ENCODE measurements around the gene ROR2.
"Not testable (repeated sequence)": the region's sequence is repeated elsewhere in the genome, so short reads cannot be mapped to it uniquely, and the experiment has no call there.

The ROR2 gene

DNA sequence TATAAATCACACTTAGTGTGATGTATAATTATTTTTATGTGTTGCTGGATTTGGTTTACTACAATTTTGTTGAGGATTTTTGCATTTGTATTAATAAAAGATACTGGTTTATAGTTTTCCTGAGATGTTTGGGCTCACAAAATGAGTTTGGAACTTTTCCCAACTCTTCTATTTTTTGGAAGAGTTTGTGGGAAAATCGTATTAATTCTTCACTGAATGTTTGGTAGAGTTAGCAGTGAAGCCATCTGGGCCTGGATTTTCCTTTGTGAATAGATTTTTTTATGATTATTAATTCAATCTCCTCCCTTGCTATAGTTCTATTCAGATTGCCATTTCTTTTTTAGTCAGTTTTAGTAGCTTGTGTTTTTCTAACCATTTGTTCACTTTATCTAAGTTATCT is 324.7 kb downstream of the ROR2 start:
- no peak for DNase-seq (ENCODE audit: low read depth)

DNA sequence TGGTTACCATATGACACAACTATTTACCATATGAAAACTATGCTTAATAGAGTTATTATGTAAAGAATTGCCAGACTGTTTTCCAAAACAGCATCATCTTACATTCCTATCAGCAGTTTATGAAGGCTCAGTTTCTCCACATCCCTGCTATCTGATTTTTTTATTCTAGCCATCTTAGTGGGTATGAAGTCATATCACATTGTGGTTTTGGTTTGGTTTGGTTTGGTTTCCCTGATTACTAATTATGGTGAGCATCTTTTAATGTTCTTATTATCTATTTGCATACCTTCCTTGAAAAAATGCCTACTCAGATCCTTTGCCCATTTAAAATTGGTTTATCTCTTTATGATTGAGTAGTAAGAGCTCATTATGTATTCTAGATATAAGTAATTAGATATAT is 327.0 kb downstream of the ROR2 start:
- DNase-seq (ENCODE audit: low read depth), result no peak

DNA sequence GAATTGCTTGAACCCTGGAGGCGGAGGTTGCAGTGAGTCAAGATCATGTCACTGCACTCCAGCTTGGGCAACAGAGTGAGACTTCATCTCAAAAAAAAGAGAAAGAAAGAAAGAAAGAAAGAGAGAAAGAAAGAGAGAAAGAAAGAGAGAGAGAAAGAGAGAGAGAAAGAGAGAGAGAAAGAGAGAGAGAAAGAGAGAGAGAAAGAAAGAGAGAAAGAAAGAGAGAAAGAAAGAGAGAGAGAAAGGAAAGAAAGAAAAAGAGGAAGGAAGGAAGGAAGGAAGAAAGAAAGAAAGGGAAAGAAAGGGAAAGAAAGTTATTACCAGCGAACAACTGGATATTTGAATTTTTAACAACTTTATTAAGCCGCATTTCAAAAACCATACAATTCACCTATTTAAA is 327.9 kb downstream of the ROR2 start:
- not testable (repeated sequence) for DNase-seq (ENCODE audit: low read depth)

DNA sequence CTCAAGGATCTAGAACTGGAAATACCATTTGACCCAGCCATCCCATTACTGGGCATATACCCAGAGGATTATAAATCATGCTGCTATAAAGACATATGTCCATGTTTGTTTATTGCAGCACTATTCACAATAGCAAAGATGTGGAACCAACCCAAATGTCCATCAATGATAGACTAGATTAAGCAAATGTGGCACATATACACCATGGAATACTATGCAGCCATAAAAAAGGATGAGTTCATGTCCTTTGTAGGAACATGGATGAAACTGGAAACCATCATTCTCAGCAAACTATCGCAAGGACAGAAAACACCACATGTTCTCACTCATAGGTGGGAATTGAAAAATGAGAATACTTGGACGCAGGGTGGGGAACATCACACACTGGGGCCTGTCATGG is 336.0 kb downstream of the ROR2 start:
- not testable (repeated sequence) for DNase-seq (ENCODE audit: low read depth)

DNA sequence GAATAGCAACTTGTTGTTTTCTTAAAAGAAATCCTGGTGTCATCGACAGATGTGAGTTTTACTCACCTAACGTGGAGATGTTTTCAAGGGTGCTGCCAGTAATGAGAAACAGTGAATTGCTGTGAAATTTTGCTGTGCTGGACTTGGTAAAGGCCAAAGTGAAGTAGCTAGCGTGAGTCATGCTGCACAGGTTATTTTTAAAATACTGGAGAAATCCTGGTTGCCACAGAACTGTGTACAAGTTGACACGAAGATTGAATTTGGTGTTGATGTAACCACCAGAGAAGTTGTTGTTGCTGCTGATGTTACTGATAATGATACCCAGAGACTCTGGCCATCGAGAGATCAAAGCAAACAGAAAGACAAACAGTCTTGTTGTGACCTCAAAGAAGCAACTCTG is 338.4 kb downstream of the ROR2 start:
- DNase-seq (ENCODE audit: low read depth), result no peak

DNA sequence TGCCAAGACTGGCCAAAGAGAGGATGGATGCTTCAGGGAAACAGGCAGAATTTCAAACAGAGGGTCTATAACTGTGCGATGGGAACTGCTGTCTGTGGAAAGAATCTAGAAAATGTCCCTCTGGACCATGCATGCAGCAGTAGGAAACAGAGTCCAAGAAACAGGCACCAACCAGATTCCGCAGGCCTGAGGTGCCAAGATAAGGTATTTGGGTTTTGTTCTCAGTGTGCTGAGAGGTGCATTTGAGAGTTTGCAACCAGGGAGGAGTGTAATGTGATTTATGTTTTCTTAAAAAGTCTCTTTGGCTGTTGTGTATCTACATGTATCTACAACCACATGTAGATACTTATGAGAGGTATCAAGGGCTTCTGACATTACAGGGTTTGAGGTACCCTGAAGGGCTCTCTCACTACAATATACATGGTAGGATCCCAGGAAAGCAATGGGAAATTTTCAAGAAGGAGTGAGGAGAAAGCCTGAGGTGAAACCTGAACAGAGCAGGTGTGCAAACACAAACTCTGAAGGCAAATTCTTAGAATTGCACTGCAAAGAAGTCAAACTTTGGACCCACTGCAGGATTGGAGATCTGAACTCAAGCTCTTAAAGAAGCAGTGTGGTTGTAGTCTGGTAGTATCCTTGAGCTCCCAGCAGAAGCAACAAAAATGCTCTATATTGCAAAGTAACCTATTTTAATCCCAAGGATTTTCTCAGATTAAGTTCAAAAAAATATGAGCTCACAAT is 343.6 kb downstream of the ROR2 start:
- DNase-seq (ENCODE audit: low read depth), result no peak

DNA sequence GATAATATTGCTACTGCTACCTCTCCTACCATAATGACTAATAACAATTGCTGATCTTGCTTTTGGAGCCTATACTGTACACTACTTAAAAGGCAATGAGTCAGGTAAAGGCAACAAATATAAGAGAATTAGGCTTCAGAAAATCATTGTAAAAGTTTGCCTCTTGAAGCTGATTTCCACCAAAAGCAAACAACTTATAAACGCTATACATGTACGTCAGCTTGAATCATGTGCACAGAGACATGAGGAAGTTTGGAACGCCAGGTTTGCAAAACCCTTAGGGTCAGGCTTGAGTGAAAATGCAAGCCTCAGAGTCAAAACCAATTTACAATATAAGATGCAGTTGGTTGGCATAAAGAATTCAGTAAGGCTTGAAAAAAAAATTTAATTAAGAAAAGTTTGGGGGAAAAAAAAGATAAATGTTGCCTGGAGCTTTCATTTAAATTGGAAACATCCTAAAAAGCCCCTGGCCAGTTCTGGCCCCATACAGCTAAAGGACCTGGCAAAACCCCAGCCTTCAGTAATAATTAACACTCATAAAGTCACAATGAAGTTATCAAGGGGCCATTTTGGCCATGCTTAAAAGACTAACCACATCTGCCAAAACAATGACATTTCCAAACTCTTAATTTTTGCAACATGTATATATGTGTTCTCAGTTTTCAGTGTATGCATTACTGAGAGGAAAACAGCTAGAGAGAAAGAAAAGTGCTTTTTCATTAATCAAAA is 345.4 kb downstream of the ROR2 start:
- DNase-seq (ENCODE audit: low read depth), result no peak

DNA sequence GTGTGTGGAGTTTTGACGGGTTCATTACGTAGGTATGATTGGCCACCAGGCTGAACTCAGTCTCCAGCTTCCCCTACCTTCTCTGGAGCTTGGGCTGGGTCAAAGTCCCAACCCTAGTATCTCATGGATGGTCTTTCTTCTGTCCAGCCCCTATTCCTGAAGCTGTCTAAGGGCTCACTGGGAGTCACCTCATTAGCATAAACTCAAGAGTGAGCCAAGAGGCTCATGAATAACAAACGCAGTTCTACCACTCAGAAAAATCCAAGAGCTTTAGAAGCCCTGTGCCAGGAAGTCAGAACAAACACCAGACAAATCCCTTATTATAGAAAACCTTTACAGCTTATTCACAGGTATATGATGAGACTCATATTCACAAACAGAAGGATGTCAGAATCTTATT is 346.1 kb downstream of the ROR2 start:
- DNase-seq (ENCODE audit: low read depth), result no peak

DNA sequence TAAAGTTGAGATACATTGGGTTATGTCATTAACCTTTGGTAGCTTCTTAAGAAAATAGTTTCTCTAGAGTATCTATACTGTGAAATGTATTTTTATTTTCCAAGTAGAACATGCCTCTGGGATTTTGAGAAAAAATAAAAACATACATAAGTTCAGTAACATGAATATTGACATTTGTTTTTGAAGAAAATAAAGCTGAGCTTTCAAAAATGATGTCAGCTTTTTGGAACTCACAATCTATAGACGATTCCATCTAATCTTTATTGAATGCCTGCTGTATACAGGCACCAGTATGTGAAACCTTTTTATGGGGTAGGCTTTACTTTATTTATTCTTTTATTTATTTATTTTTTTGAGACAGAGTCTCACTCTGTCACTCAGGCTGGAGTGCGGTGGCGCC is 350.5 kb downstream of the ROR2 start:
- no peak for DNase-seq (ENCODE audit: low read depth)

DNA sequence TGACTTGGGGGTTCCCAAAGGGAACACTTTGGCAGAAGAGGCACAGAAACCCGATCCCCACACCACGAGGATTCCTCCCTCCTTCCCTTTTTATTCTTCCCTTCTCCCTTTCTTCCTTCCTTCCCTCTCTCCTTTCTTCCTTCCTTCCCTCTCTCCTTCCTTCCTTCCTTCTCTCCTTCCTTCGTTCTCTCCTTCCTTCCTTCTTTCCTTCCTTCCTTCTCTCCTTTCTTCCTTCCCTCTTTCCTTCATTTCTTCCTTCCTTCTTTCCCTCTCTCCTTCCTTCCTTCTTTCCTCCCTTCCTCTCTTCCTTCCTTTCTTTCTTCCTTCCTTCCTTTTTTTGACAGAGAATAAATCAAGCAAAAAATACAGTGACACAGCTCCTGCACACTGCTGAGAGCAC is 358.4 kb downstream of the ROR2 start:
- DNase-seq (ENCODE audit: low read depth), result no peak

DNA sequence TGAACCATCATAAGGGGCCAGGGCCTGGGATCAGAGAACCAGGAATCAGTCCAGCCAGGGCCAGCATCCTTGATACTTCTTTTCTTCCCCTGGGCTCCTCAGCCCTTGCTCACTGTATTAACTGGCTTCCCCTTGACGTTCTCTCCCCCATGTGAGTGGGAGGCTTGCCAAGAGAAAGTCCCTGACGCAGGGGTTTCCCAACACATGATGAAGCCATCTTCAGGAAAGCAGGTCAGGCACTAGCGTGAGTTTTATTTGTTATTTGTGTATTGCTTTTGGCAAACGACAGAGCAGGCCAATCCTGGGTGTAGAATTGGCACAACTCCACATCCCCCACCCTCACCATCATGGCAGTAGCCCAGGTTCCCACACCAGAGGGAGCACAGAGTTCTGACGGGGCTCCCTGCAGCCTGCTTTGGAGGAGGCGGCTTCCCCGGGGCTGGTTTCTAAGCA is 360.9 kb downstream of the ROR2 start:
- peak; percentile 4 for DNase-seq (ENCODE audit: low read depth)

DNA sequence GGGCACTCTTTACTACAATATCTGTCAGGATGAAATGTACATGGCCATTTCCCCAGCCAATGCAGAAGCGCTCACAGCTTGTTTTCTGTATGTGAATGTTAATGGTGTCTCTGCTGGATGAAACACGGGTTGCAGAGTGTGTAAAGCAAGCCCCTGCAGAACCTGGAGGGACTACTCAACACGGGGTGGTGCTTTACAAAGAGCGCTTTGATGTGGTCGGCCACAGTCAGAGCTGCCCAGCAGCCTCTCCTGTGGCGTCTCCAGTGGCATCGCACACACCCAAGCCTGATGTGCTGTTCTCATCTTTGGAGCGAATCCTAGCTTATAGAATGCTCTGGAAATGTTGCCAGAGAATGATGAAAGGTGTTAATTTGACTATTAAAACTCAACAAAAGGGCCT is 363.7 kb downstream of the ROR2 start:
- no peak for DNase-seq (ENCODE audit: low read depth)

DNA sequence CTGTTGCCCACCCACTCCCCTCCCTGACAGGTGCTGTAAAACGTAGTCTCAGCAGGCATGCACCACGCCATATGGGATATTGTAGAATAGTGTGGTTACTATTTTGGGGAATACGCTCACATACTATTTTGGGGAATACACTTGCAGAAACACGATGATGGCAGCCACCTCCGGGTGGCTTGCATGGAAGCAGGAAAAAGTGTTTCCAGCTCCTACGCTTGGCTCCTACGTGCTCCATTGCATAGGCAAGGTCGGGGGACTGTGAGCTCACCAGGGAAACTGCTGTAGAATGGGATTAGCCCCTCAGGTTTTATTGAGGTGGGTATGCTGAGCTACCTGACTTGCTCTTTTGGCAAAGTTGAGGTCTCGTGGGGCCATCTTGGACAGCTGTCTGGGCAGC is 366.1 kb downstream of the ROR2 start:
- DNase-seq (ENCODE audit: low read depth), result no peak

DNA sequence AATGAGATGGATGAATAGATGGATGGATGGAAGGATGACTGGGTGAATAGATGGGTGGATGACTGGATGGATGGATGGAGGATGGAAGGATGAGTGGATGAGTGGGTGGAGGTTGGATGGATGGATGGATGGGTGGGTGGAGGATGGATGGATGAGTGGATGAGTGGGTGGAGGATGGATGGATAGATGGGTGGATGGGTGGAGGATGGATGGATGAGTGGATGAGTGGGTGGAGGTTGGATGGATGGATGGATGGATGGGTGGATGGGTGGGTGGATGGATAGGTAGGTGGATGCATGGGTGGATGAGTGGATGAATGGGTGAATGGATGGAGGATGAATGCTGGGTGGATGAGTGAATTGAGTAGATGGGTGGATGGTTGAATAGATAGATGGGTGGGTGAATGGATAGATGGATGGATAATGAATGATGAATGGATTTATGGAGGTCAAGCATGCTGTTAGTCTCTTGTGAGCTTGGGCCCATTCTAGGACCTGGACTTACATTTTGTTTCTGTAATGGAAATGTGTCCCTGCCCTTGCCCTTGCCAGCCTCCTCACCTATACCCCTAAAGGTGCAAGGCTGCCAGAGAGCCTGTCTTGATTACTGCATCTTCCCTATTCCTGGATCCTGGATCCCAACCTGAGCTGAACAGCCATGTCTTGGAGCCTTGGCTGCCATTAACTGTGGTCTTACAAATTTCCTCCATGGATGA is 366.7 kb downstream of the ROR2 start:
- DNase-seq (ENCODE audit: low read depth), result no peak

DNA sequence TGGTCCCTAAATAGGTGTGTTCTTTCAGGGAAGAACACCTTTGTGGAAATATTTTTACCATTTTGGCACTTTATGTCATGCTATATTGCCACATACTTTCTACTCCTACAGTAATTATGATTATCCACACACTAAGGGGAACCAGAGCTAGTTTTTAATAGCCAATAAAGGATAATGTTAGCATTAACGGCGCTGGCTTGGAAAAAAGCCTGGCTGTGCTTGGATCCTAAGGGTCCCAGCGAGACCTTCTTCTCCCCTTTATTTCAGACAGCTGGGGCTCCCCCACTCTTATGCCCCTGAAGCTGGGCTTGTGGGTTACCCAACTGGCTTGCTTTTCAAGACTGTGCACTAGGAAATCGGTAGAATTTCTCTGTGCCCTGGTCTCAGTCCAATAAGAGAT is 367.8 kb downstream of the ROR2 start:
- DNase-seq (ENCODE audit: low read depth), result no peak

DNA sequence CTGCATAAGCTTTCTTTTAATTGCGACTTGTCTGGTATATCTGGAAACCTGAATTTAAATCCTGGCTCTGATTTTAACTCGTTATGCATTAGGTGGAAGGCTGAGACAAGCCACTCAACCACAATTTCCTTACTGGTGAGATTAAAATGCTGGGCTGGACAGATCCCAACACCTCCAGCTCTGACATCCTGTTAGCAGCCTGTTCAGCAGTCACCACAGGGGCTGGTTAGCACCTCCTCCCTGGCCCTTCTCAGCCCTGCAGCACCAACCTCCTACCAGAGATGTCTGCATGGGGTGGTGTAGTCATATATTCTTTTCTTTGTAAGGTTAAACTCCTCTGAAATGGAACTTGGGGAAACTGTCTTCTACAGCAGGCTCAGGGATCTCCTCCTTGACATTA is 369.9 kb downstream of the ROR2 start:
- no peak for DNase-seq (ENCODE audit: low read depth)

DNA sequence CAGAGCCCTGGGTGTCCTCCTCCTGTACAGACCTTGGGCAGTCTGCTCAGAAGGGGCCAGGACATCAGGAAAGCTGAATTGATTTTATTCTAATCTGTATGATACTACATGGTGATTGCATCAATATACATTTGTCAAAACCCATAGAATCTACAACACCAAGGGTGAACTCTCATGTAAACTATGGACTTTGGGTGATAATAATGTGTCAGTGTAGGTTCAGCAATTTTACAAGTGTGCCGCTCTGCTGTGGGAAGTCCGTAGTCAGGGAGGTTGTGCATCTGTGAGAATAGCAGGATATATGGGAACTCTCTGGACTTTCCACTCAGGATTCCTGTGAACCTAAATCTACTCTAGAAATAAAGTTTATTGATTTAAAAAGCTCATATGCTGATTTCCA is 371.1 kb downstream of the ROR2 start:
- no peak for DNase-seq (ENCODE audit: low read depth)

DNA sequence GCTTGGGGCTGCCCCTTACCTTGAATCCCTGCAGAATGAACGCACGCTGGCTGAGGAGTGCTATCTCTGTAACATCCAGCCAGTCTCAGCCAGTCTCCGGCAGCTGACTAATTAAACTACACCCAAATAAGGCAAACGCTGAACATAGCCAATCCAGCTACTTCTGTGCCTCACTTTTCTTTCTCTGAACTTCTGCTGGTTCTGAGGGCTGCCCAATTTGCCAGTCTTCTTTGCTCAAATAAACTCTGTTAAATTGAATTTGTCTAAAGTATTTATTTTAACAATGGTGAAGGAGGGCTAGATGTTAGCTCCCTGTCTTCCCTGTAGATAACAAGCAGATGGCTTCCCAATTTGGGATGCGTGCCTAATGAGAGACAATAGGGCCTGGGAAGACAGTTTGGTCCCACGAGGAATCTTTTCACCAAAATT is 372.4 kb downstream of the ROR2 start:
- DNase-seq (ENCODE audit: low read depth), result no peak

DNA sequence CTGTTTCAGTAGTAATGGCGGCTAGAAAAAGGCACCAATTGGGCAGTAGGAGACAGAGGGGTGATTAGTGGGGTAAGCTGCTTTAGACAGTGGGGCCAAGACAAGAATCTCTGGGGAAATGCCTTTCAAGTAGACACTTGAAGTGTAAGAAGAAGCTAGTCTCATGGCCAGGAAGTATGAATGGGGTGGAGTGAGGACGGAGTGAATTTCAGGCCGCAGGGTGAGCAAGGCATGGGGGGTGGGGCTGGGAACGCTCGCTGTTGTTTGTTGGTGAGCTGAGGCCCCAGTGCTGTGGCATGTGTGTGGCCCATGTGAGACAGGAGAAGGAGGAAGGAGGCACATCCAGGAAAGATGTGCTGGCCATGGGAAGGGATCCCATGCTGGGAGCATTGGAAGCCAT is 377.2 kb downstream of the ROR2 start:
- DNase-seq (ENCODE audit: low read depth), result no peak

DNA sequence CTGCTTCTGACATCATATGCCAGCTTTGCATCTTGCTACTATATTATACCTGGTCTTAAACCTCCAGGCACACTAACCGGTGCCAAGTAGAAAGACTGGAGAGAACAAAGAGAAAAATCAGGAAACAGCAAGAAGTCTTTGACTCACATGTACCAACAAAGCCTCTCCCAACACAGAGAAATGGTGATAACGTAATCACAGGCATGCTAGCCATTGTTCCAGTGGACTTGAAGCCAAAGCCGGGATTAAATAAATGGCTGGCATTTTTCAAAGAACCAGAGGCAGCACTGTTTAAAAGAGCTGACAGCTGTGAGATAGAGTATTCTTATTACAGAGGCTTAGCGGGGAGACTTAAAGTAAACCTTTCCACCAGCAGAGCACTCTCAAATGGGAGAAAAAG is 378.0 kb downstream of the ROR2 start:
- no peak for DNase-seq (ENCODE audit: low read depth)

DNA sequence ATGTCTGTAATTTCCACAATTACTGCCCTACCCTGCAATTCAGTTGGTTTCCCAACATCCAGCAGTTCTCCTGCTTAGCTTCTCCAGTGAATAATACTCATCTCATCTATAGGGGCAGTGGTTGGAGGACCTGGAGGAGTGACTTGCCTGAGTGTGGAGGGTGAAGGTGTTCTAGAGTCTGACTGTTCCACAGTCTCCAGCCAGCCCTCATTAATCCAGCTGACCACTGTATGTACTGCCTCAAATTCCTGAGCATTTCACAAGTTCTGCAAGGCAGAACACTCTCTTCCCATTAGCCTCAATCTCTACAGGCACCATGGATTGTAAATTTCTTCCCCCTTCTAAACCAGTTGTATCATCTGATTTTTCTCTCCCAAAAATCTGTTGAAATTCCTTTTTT is 379.0 kb downstream of the ROR2 start:
- no peak for DNase-seq (ENCODE audit: low read depth)

DNA sequence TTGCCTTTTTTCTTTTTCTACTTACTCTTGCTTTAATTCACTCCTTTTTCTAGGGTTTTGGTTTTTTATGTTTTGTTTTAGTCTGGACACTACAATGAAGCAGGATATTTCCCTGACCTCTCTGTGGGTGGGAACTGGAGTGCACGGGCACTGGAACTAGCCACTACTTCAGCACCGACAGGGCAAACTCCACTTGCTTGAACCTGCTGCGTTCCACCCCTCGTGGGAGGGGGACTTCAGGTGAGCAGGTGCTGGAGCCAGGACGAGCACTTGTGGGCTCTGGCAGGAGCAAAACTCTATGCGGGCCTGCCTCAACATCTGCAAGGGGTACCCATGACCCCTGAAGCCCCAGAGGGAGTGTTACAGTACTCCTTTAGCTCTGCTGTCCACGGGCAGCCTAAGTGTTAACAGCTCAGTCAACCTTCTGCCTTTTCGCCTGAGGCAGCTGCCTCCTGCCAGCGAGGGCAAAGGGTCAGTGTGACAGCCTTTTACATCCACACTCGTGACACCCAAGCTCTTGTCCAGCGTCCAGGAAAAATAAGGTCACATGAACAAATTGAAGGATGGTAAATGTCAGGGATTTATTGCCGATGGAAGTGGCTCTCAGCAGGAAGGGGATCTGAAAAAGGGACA is 382.3 kb downstream of the ROR2 start:
- DNase-seq (ENCODE audit: low read depth), result no peak

Measured in GM04504 (cell line).